NCI-H187 treated with DMSO at 0.1 percent for 48 hours (cell line): ENCODE measurements around the gene SMIM33.
"Not testable (repeated sequence)": the region's sequence is repeated elsewhere in the genome, so short reads cannot be mapped to it uniquely, and the experiment has no call there.

ENCODE experiments used
- DNase-seq: peaks from one replicate; lab custom pipeline; 2025; lab: John Stamatoyannopoulos, UW

The SMIM33 gene

DNA sequence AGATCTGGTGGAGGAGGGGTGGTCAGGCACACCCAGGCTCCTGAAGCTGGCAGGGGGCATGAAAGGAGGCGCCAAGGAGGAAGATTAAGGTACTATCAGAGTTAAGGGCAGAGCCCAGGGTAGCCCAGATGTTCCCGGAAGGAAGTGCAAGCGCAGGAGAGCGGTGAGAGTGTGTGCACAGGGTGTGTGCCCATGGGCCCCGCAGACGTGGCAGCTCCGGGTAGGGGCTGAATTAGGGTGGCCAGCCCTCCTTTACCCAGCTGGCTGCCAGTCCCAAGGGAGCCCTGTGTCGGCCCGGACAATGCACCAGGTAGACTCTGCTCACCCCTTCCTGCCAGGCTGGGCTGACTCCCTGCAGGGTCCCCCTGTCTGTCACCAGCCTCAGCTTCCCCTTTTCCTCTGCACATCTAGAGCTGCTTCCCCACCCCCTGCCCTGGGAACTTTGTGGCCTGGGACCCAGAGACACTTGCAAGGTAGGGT lies at the start of gene SMIM33:
SMIM33 (plus strand) TSS at position 184 of the 480 bp plus-strand sequence; CDS start at position 302, 118 bp downstream.
- DNase-seq: no peak

DNA sequence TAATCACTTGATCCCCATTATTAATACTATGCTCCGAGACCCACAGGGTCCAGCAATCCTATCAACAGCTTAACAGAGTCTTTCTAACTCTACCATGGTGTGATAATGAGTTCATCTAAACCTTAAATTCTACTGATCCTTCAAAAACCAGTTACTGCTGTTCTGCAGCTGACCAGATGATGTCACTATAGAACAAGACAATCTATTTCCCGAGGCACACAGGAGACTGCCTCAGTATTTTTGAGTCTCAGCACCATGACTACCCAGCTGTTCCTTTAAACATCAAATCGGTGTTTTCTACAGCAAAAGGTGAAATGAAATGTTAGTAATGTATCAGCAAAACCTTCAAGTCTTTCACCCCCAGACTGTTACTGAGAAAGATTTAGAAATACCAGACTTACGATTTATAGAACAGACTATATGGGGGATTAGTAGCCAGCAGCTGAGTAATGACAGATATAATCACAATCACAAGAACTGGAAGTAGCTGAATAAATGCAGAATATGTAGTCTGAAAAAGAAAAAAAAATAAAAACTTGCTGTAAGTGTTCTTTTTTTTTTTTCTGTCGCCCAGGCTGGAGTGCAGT lies 48.4 kb upstream of the SMIM33 start:
- no peak for DNase-seq

DNA sequence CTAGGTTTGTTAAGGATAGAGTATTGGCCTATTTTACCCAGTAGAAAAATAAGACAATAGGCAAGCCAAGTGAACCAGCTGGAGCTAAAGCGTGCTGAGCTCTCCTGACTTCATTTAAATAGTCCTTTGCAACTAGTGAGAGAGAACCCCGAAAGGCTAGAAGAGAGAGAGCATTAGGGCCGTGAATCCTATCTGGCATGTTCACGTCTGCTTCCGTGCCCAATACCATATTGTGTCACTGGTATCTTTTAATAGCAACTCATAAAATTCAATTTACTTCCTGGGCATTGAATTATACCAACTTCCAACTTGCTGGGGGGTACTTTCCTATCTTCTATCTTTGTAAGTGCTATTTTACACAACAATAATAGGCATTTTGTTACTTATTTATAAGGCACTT lies 45.3 kb upstream of the SMIM33 start:
- no peak for DNase-seq

DNA sequence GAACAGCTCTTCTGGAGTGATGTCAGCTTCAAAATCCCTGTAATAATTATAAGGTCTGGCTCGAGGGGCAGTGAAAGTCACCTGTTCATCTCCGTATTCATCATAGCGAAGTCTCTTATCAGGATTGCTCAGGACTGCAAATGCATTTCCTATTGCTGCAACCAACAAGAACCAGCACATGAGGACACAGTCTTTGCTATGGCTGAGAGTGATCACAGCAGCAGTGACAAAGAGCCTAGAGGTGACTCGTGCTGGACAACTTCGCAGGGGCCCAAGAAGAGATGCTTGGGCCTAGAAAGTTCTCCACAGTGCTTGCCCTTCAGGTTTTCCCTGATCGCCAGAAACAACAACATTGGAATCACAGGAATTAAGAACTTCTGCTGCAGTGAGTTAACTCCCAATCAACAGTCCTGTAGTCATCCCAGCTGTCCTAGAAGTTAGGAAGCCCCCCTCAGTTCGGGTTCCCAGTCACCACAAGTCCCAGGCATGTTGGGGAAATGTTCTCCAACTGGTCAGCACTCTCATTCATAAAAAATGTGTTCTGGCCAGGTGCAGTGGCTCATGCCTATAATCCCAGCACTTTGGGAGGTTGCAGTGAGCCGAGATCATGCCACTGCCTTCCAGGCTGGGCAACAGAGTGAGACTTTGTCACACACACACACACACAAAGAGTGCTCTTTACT lies 44.5 kb upstream of the SMIM33 start:
- DNase-seq: no peak

DNA sequence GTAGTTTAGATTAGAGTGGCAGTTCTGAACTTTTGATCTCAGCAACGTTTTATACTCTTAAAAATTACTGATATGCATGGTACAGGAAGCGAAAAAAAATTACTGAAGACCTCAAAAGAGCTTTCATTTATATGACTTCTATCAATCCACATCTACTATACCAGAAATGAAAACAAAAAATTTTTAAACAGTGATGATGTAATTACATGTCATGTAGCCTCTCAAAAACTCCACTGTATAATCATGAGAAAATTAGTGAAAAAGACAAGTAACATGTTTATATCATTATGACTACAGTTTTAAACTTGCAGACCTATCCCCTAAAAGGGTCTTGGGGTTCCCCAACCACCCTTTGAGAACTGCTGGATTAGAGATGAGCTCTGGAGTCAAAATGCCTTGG lies 40.8 kb upstream of the SMIM33 start:
- DNase-seq: no peak

DNA sequence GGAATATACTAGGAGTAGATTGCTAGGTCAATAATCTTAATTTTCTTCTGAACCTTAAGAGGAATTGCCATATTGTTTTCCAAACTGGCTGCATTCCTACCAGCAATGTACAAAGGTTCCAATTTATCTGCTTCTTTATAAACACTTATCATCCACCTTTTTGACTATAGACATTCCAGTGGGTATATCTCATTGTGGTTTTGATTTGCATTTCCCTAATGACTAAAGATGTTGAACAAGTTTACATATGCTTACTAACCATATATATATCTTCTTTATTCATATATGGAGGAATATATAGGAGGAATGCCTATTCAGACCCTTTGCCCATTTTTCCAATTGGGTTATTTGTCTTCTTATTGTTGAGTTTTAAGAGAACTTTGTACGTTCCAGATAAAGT lies 39.1 kb upstream of the SMIM33 start:
- no peak for DNase-seq

DNA sequence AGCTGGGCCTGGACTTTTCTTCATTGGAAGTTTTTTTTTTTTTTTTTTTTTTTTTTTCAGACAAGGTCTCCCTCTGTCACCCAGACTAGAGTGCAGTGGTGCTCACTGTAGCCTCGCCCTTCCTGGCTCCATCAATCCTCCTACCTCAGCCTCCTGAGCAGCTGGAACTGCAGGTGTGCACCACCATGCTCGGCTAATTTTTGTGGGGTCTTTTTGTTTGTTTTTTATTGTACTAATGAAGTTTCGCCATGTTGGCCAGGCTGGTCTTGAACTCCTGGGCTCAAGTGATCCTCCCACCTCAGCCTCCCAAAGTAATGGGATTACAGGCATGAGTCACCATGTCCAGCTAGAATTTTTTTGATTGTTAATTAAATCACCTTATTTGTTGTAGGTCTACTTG lies 35.1 kb upstream of the SMIM33 start:
- DNase-seq: no peak

DNA sequence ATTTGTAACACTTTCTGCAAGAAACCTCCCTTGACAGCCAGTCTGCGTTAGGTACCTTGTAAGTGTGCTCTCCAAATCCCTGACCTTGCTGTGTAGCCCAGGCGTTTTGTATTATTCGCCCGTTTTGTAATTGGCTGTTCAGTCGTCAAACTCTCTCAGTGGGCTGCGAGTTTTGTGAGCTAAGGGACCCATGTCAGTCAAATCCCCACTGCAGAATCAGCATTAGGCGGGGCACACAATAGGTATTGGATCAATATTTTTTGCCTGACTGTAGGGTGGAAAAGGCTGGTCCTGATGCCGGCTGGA lies 32.1 kb upstream of the SMIM33 start:
- DNase-seq: no peak

DNA sequence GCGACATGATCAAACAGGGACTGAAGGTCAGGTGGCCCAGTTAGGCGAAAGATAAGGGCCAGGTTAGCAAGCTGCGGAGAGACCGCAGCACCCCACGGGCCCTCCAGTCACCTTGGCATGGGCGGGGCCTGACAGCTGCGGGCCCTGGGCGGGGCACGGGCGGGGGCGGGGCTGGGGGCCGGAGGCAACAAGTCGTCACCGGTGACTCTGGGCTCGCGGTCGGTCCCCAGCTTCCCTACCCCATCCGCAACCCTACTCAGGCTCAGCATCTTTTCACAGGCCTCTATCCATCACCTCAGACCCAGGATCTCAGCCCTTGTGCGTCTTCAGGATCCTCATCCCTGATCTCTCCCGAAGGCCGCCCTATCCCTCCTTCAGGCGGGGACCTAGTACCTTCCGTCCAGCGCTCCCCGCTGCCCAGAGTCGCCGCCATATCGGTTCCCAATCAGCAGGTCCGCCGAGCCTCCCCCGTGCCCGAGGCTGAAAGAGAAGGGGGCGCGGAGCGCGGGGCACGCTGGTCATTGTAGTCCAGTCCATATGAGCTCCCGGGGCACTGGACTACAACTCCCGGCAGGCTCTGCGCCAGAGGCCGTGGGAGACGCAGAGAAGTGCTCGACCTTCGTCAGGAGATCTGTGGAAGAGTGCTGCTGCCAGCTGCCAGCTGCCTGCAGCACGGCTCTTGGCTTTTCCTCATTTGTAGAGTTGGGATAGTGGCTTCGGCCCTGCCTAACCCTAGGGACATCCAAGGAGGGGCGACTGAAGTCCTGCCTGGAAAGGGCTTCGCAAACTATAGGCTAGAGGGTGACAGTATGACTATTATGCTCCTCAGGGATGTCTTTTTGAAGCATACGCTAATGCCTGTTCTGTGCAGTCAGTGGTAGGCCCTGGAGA lies 31.5 kb upstream of the SMIM33 start, which contains the start of gene DNAJC18:
DNAJC18 (minus strand) TSS at position 513 of the 891 bp plus-strand sequence; CDS start at position 433, 80 bp downstream.
- peak; percentile 52 for DNase-seq

DNA sequence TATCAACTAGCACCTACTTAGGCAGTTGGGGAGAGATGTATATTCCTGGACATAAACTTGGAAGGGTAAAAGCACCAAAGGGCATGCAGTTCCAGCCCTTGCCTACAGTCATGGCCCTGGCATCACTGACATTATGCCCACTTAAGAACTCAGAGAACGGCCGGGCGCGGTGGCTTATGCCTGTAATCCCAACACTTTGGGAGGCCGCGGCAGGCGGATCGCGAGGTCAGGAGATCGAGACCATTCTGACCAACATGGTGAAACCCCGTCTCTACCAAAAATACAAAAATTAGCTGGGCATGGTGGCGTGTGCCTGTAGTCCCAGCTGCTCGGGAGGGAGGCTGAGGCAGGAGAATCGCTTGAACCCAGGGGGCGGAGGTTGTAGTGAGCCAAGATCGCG lies 30.4 kb upstream of the SMIM33 start:
- DNase-seq: not testable (repeated sequence)

DNA sequence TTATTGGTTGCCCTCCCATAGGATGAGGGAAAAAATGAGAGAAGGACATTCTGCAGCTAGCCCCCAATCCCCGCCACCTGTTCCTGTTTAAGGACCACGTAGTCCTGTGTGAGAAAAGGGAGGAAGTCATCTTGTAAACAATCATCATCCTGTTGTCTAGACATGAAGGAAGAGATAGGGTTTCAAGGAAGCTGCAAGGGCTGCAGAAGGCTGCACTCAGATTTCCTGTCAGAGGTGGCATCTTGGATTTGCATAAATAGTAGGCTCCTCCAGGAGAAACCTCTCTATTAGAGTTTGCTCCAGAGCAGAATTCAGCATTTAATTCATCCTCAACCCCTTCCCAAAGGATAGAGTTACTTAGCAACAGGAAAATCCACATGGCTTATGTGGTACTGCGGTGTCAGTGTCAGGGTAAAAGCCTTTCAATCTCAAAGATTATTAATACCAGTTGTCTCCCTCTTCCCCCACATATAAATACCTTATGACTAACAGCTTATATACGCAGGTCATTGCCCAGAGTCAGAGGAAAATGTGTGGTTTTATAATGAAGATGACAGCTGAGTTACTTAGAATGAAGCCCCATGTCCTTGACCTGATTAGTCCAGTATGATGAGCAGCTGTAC lies 26.9 kb upstream of the SMIM33 start:
- no peak for DNase-seq

DNA sequence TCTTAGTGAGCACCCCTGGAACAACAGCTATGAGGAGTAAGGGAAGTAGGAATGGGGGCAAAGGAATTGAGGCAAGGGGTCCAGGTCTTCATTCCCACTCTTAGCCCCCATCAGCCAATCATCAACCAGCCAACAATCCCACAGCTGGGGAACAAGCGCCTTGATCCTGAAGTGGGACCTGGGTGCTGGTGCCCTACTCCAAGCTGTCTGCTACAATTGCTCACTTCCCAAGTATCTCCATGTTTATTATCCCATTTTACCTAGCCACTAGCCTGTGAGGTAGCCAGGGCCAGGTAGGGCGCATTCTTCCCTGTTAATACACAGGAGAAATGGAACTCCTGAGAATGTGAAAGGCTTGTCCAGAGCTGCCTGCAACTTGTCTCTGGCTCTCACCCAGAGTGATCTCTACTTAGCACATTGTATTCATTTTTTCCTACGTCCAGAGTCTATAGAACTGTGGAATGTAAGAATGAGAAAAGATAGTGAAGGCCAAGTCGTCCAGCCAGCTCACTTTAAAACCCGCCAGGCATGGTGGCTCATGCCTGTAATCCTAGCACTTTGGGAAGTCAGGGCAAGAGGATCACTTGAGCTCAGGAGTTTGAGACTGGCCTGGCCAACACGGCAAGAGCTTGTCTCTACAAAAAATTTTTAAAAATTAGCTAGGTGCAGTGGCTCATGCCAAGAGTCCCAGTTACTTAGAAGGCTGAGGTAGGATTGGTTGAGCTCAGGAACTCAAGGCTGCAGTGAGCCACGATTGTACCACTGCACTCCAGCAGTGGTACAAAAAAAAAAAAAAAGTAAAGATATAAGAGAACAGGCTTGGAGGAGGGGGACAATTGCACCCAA lies 25.3 kb upstream of the SMIM33 start:
- no peak for DNase-seq

DNA sequence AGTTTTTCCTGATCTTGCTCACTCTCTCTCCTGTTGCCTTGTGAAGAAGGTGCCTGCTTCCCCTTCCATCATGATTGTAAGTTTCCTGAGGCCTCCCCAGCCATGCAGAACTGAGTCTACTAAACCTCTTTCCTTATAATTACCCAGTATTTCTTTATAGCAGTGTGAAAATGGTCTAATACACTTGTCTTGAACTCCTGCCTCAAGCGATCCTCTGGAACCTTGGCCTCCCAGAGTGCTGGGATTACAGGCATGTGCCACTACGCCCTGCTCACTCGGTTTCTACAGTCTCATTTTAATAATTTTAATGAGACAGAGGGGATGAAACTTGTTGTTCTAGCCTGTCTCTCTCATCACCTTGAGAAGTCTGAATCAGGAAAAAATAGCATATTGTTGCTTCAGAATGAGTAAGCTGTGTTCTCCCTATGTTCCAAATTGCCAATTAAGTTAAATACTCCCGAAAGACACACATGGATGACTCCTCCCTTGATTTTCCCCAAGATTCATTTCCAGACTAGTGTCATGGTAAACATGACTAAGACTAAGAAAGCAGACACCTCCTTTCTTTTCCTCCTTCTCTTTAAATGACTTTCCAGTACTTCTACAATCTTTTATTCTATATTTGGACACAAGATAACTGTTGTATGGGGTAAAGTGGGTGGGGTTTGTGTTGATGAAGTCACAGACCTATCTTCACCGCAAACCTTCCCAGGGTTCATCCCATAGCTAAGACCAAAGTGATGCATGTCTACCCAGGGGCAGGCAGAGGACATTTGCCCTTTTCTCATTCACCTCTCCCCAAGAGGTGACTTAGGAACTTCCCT lies 23.6 kb upstream of the SMIM33 start:
- no peak for DNase-seq

DNA sequence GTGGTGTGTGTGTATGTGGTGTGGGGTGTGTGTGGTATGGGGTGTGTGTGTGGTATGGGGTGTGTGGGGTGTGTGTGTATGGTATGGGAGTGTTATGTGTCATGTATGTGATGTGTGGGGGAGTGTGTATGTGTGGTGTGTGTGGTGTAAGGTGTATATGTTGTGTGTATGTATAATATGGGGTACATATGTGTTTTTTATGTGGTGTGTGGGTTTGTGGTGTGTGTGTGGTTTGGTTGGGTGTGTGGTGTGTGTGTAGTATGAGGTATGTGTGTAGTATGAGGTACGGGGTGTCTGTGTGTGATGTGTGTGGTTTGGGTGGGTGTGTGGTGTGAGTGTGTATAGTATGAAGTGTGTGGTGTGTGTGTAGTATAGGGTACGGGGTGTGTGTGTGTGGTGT lies 19.6 kb upstream of the SMIM33 start:
- no peak for DNase-seq

DNA sequence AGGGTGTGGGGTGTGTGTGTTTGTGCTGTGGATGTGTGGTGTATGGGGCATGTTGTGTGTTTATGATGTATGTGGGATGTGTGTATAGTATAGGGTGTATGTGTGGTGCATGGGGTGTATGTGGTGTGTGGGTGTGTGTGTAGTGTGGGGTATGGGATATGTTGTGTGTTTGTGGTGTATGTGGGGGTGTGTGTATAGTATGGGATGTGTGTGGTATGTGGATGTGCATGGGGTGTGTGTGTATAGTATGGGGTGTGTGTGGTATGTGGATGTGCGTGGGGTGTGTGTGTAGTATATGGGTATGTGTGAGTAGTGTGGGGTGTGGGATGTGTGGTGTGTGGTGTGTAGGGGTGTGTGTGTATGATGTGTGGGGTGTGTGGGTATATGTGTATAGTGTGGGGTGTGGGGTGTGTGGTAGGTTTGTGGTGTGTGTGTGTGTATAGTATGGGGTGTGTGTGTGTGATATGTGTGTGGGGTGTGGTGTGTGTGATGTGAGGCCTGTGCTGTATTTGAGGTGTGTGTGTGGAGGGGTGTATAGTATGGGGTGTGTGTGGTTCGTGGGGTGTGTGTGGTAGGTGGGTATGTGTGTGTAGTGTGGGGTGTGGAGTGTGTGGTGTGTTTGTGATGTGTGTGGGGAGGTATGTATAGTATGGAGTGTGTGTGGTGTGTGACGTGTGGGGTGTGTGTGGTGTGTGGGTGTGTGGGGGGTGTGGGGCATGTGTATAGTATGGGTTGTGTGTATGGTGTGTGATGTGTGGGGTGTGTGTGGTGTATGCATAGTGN lies 18.7 kb upstream of the SMIM33 start:
- no peak for DNase-seq

DNA sequence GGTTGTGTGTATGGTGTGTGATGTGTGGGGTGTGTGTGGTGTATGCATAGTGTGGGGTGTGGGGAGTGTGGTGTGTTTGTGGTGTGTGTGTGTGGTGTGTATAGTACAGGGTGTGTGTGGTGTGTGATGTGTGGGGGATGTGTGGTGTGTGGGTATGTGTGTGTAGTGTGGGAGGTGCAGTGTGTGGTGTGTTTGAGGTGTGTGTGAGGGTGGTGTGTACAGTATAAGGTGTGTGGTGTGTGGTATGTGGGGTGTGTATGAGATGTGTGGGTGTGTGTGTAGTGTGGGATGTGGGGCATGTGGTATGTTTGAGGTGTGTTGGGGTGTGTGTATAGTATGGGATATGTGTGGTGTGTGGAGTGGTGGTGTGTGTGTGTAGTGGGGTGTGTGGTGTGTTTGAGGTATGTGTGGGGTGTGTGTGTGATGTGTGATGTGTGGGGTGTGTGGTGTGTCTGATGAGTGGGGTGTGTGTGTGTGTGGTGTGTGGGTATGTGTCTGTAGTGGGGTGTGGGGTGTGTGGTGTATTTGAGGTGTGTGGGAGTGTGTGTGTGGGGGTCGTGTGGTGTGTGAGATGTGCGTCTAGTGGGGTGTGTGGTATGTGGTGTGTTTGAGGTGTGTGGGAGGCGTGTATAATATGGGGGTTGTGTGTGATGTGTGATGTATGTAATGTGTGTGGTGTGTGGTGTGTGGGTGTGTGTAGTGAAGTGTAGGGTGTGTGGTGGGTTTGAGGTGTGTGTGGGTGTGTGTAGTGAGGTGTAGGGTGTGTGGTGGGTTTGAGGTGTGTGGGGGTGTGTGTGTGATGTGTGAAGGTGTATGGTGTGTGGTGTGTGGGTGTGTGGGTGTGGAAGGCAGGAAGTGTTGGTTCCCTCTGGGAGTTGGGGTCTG lies 16.9 kb upstream of the SMIM33 start:
- DNase-seq: no peak

DNA sequence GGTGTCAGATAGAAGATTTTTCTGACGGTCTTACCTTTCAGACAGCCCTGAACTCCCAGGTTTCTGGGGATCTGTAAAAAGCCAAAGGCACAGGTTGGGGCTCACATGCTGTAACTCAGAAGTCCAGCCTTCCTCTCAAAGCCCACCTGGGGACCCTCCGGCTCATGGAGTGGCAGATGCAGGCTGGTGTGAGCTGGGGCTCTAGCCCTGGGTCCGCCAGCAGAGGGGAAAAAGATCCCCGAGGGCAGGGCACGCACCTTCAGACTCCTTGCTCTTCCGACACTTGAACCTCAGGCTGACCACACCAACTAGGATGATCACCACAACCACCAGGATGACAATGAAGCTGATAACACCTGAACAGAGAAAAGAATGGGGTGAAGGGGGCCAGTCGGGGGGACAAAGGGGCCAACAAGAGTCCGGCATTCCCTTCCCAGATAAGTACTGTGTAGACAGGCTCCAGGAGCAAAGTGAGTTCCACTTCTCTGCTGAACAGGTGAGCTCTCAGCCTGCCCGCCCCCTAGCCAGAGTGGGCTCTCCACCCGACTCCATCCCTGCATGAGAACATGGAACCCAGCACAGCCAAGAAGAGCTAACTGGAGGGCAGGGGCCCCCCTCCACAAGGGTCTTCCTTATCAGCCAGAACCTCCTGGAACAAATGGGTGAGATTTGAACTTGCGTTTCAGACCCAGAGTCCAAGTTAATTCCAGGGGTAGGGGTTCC lies 16.1 kb upstream of the SMIM33 start:
- no peak for DNase-seq

DNA sequence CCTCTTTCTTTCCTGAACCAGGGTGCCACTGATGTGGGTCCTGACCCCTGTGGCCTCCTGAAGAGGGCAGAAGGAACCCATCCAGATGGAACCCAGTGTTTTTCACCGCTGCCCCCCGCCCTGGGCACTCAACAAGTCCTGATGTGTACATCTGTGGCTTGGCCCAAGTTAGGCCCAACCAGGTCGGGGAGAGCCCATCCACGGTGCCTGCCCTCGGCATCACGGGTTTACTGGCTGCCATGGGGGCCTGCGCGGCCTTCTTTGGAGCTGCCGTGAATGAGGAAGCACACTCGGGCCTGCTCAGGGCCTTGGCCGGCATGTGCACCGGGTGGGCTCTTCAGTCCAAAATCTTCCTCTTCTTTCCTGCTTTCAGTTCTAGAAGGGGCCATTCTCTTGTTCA lies 14.0 kb upstream of the SMIM33 start:
- DNase-seq: no peak
